ENCODE measurements around the gene MEGF11. TPM values are rescaled to one million over a fixed set of nuclear protein-coding genes. Genes with fewer than 3 reads are reported as not detected.

MEGF11 gene
- total RNA-seq, 6 experiments from 2014 or later = not detected

GRCh38 chr15:65949491-65949890 is 304.1 kb downstream of the MEGF11 start:
- H3K4me3 ChIP-seq = no peak overlapping the region
- WGBS (ENCODE audit: insufficient coverage, low coverage, low lambda C conversion rate, missing lambda C conversion rate) = 48% methylated on average over 2 of the region's 6 CpGs

GRCh38 chr15:65949011-65949410 is 304.5 kb downstream of the MEGF11 start:
- Histone ChIP-seq H3K9me3 (no peaks in the 10 kb centered on the region), H3K4me3 (no peak overlapping the region), H3K36me3 (no peaks in the 10 kb centered on the region), H3K27ac (no peak overlapping the region), H3K27me3 (no peaks in the 10 kb centered on the region), H3K4me1 (peaks cover 0 to 2% (median 0%) of the 10 kb centered on the region in 4 donors)
- intact Hi-C loops (cut with DNase I) = no loop called here
- no peak for TF ChIP-seq POLR2A (IDR thresholded peaks at IDR 0.05)
- no peak for TF ChIP-seq CTCF (IDR thresholded peaks at IDR 0.05)
- no peak for DNase-seq
- ATAC-seq = no peak
- WGBS (ENCODE audit: insufficient coverage, low coverage, low lambda C conversion rate, missing lambda C conversion rate) = 78% methylated on average over 6 of the region's 6 CpGs

More at GRCh38 chr15:65949491-65949890, 304.1 kb downstream of the MEGF11 start:
- Histone ChIP-seq H3K27me3 (no peaks in the 10 kb centered on the region), H3K36me3 (no peaks in the 10 kb centered on the region), H3K27ac (no peak overlapping the region), H3K4me1 (peaks cover 0 to 2% (median 0%) of the 10 kb centered on the region in 4 donors), H3K9me3 (no peaks in the 10 kb centered on the region)
- intact Hi-C loops (cut with DNase I) = no loop called here
- TF ChIP-seq POLR2A (IDR thresholded peaks at IDR 0.05) (no peak), CTCF (IDR thresholded peaks at IDR 0.05) (no peak)
- ATAC-seq (no peak), DNase-seq (no peak)

GRCh38 chr15:65948383-65948782 is 305.2 kb downstream of the MEGF11 start:
- Histone ChIP-seq H3K27me3 (no peaks in the 10 kb centered on the region), H3K9me3 (no peaks in the 10 kb centered on the region), H3K4me1 (peaks cover 0 to 2% (median 0%) of the 10 kb centered on the region in 4 donors), H3K4me3 (no peak overlapping the region), H3K36me3 (no peaks in the 10 kb centered on the region), H3K27ac (no peak overlapping the region)
- peak; percentile 68 to 82 (median 77) for ATAC-seq
- no peak for DNase-seq
- WGBS (ENCODE audit: insufficient coverage, low coverage, low lambda C conversion rate, missing lambda C conversion rate) = 61% methylated on average over 8 of the region's 8 CpGs
- intact Hi-C loops (cut with DNase I) = no loop called here
- no peak for TF ChIP-seq CTCF (IDR thresholded peaks at IDR 0.05)
- TF ChIP-seq POLR2A (IDR thresholded peaks at IDR 0.05) = no peak

- Histone ChIP-seq H3K27ac (no peak overlapping the region), H3K4me3 (no peak overlapping the region), H3K4me1 (peaks cover 0 to 2% (median 0%) of the 10 kb centered on the region in 4 donors), H3K27me3 (no peaks in the 10 kb centered on the region), H3K36me3 (no peaks in the 10 kb centered on the region), H3K9me3 (no peaks in the 10 kb centered on the region)
- TF ChIP-seq POLR2A (IDR thresholded peaks at IDR 0.05) (no peak), CTCF (IDR thresholded peaks at IDR 0.05) (no peak)
- intact Hi-C loops (cut with DNase I) = no loop called here
- DNase-seq = no peak
- ATAC-seq = no peak
- 71% methylated on average over 3 of the region's 3 CpGs for WGBS (ENCODE audit: insufficient coverage, low coverage, low lambda C conversion rate, missing lambda C conversion rate)
Observed at GRCh38 chr15:65947041-65947440, 306.5 kb downstream of the MEGF11 start.

GRCh38 chr15:65945616-65946015 is 307.9 kb downstream of the MEGF11 start:
- Histone ChIP-seq H3K36me3 (no peaks in the 10 kb centered on the region), H3K27ac (no peak overlapping the region), H3K4me3 (no peak overlapping the region), H3K9me3 (no peaks in the 10 kb centered on the region), H3K4me1 (peaks cover 0 to 2% (median 0%) of the 10 kb centered on the region in 4 donors), H3K27me3 (no peaks in the 10 kb centered on the region)
- WGBS (ENCODE audit: insufficient coverage, low coverage, low lambda C conversion rate, missing lambda C conversion rate) = 93% methylated on average over 5 of the region's 6 CpGs
- no peak for DNase-seq
- TF ChIP-seq POLR2A (IDR thresholded peaks at IDR 0.05) = no peak
- no peak for TF ChIP-seq CTCF (IDR thresholded peaks at IDR 0.05)
- intact Hi-C loops (cut with DNase I) = no loop called here
- no peak for ATAC-seq

Measured in right lobe of liver (tissue), 6 donors.